GM12801 (cell line): Measurements from ENCODE around the gene IGSF3.

Source experiments
- TF ChIP-seq, protein P1 (sequence below): IDR thresholded peaks from one replicate; pipeline ENCODE4 v1.5.1; 2011; ENCODE audit warnings: control low read depth; ENCODE audit not compliant: insufficient read length; ENCODE audit errors: extremely low read depth

IGSF3 gene

DNA sequence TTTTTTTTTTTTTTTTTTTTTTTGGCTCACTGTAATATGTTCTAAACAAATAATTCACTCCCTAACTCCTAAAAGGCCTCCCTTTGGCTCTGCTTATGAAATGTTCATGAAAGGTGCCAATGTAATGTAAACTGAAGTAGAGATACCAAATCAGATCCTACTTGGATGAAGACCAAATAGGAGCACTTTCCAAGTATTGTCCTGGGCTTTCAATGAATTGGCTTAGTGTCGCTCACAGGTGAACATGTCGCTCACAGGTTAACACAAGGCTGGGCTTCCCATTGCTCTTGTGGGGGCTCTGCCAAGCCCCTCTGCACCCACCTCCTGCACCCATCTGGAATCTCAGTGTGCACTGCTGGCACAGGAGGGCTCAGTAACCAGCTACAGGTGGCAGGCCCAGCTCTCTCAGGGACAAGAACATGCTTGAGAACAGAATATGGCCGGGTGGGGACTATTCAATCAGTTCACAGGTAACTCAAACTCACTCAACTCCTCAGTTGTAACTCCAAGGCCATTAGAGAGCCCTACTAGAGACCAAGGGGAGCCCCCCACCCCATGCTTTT, 86.1 kb downstream of the IGSF3 start:
- TF ChIP-seq, protein P1, sequence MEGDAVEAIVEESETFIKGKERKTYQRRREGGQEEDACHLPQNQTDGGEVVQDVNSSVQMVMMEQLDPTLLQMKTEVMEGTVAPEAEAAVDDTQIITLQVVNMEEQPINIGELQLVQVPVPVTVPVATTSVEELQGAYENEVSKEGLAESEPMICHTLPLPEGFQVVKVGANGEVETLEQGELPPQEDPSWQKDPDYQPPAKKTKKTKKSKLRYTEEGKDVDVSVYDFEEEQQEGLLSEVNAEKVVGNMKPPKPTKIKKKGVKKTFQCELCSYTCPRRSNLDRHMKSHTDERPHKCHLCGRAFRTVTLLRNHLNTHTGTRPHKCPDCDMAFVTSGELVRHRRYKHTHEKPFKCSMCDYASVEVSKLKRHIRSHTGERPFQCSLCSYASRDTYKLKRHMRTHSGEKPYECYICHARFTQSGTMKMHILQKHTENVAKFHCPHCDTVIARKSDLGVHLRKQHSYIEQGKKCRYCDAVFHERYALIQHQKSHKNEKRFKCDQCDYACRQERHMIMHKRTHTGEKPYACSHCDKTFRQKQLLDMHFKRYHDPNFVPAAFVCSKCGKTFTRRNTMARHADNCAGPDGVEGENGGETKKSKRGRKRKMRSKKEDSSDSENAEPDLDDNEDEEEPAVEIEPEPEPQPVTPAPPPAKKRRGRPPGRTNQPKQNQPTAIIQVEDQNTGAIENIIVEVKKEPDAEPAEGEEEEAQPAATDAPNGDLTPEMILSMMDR, result no peak

DNA sequence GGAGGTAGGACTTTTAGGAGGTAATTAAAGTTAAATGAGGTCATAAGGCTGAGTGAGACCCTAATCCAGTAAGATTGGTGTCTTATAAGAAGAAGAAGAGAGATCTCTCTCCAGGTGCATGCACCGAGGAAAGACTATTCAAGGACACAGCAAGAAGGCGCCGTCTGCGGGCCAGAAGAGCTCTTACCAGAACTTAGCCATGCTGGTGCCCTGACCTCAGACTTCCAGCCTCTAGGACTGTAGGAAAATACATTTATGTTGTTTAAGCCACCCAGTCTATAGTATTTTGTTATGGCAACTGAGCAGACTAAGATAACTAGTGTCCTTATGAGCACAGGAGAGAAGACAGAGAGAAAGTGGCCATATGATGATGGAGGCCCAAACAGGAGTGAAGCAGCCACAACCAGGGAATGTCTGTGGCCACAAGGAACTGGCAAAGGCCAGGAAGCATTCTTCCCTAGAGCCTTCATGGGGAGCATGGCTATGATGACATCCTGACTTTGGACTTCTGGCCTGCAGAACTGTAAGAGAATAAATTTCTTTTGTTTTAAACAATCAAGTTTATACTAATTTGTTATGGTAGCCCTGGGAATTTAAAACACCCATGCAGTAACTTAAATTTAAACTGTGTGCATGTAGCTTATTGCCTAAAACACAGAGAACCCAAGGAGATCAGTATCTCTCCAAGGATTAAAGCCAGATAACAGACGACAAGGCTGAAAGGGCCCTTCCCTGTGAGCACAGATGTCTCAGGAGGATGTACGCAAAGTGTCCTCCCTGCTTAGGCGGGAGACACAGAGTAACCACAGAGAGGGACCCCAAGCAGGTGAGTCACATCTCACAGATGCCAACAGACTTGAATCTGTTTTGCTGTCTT, 86.8 kb downstream of the IGSF3 start:
- TF ChIP-seq, protein P1, result no peak

DNA sequence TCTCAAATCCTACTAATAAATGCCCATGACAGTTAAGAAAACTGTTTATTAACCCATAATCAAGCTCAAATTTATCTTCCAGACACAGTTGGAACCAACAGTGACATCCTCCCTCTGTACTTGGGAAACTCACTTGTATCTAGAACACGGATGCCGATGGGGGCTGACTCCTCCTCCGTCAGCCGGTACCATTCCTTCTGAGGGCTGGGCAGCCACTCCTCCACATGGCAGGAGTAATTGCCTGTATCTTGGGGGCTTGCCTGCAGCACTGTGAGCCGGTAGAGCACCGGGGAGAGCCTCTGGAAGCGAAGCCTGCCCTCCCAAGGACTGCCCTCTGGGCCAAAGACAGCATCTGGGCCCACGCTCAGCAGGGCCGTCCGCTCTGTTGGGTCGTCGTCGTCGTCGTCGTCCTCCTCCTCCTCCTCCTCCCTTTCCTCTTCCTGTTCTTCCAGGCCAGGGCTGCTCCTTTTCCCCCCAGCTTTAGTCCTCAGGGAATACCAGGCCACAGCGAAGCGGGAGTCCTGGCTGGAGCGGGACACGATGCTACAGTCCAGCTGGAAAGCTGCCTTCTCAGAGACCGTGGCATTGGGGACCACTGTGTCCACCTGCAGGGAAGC, 88.2 kb downstream of the IGSF3 start:
- TF ChIP-seq, protein P1, result no peak

DNA sequence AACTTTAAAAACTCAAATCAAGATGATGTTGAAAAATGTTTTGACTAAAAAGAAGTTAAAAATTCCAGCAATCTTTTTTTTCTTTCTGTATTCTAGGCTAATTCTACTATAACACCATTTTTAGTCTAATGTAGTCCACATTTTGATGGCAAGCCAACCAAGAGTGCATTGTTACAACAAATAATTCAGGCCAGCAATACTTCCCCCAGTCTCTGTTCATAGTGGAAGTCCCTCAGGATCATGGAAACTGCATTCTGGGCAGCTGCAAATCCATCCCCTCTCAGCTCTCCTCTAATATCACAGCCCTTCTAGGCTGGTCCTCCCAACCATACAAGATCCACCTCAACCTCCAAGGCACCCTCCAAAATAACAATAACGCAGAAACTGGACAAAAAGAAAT, 89.0 kb downstream of the IGSF3 start:
- TF ChIP-seq, protein P1, result no peak

DNA sequence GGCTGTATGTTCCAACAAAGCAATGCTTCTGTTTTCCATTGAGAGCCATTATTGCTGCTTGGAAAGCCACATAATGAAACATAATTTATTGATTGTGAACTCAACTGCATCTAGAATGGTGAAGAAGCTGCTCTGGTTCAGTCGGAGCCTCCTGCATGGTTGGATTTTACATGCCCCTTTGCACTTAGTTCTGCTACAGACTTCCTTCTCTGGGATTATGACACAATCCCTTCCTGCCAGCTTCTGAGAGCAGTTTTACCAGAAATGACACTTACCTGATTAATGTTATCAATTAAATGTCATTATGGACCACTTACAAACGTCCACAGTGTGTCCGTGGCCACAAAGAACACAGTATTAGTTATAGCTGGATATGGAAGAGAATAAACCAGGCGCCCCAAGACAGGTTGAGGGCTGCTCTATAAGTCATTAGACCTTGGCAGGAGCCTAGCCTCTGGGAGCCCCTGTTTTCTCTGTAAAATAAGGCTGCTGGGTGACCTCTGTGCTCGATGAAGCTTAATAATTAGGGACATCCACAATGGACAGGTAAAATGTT, 89.7 kb downstream of the IGSF3 start:
- TF ChIP-seq, protein P1, result no peak

DNA sequence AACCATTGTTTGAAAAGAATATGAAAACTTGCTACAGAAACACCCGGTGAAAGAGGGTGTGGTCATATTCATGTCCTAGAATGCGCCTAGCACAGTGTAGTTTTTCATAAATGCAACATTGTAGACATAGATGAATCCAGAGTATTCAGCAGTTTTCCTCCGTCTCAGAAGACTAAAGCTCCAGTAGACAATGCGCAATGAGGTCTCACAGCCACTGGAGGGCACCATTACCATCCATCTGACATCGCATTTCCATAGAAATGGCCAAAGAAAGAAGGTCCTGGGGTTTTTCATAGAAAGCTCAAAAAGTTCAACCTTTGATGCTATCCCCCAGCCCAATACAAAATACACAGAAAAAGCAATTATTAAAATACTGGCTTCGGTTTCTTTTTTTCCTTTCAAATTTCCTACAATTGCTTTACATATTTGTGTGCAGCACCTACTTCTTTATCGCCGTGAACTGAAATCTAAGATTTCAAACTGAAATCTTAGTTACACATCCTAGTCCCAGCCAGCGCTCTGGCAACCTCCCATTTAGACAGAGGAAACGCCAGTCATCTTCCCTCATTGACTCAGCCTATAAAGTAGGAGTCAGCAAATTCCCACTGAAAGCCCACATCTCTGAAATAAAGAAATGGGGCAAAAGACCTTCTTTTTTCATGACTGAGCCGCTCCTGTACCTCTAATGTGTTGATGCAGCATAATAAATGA, 92.8 kb downstream of the IGSF3 start:
- TF ChIP-seq, protein P1, result peak; percentile 83
